CD4-positive, CD25-positive, alpha-beta regulatory T cell (primary cell): ENCODE data around the gene PPP1R27. TPM values are rescaled to one million over a fixed set of nuclear protein-coding genes. Genes with fewer than 3 reads are reported as not detected.
A peak's percentile ranks its signal among the peaks of the same experiment; 100 is the strongest.

Experiments
- ATAC-seq, 2 donors: fragments of 150-1000 bp; cut with Tn5 transposase; one replicate each; pipeline ENCODE4 v1.10.0; 2021; ENCODE audit warnings: low read depth in 2 of 2, moderate number of reproducible peaks in 2 of 2, moderate library complexity in 1 of 2
- DNase-seq, 3 donors: peaks; one replicate each; pipeline versions ENCODE4 v3.0.0 to v3.0.0-alpha.2; 2012 to 2022; ENCODE audit warnings: mixed read lengths in 1 of 3
- H3K27ac ChIP-seq: one replicate; pipeline ENCODE4 v1.7.0; 2013; ENCODE audit warnings: mild to moderate bottlenecking, low read length; ENCODE audit not compliant: insufficient read depth, poor library complexity, severe bottlenecking
- H3K27me3 ChIP-seq: one replicate; pipeline ENCODE4 v1.7.0; 2013; ENCODE audit warnings: low read length; ENCODE audit not compliant: control insufficient read depth, insufficient read depth
- H3K36me3 ChIP-seq: one replicate; pipeline ENCODE4 v1.7.0; 2013; ENCODE audit warnings: mild to moderate bottlenecking, low read length, moderate library complexity; ENCODE audit not compliant: control insufficient read depth, insufficient read depth
- H3K4me1 ChIP-seq: 2 replicates; pipeline ENCODE4 v1.7.0; 2013; ENCODE audit warnings: mild to moderate bottlenecking, low read length; ENCODE audit not compliant: insufficient read depth, control insufficient read depth, poor library complexity, severe bottlenecking
- H3K4me3 ChIP-seq: one replicate; pipeline ENCODE4 v1.7.0; 2013; ENCODE audit warnings: low read depth, mild to moderate bottlenecking, low read length, moderate library complexity
- H3K9me3 ChIP-seq, 2 experiments: 1 replicate in 1 of 2; 2 replicates in 1 of 2; pipeline ENCODE4 v1.7.0; 2013; ENCODE audit warnings: low read length in 2 of 2, mild to moderate bottlenecking in 1 of 2, moderate library complexity in 1 of 2; ENCODE audit not compliant: control insufficient read depth in 2 of 2
- H3K27ac Mint-ChIP-seq, 3 donors: one replicate each; pipeline ENCODE4 v1.8.0; 2020 to 2022; ENCODE audit warnings: mild to moderate bottlenecking in 3 of 3, mixed read lengths in 3 of 3, moderate library complexity in 2 of 3
- H3K27me3 Mint-ChIP-seq: one replicate; pipeline ENCODE4 v1.8.0; 2022; ENCODE audit warnings: mild to moderate bottlenecking, mixed read lengths
- H3K36me3 Mint-ChIP-seq: one replicate; pipeline ENCODE4 v1.8.0; 2020; ENCODE audit warnings: mixed read lengths
- H3K4me1 Mint-ChIP-seq, 4 donors: one replicate each; pipeline ENCODE4 v1.8.0; 2020 to 2022; ENCODE audit warnings: mixed read lengths in 4 of 4, mild to moderate bottlenecking in 1 of 4
- H3K4me3 Mint-ChIP-seq, 4 donors: one replicate each; pipeline ENCODE4 v1.8.0; 2020 to 2022; ENCODE audit warnings: mild to moderate bottlenecking in 4 of 4, mixed read lengths in 4 of 4, moderate library complexity in 3 of 4
- H3K9me3 Mint-ChIP-seq, 7 donors: one replicate each; pipeline ENCODE4 v1.8.0; 2020 to 2022; ENCODE audit warnings: mixed read lengths in 7 of 7, mild to moderate bottlenecking in 3 of 7, moderate library complexity in 2 of 7
- polyA plus RNA-seq, 4 donors: library from polyadenylated mRNA; unstranded; fragments of 300-500 nt; fragmentation: Illumina TruSeq; gene quantifications; one replicate each; pipeline ENCODE4 v1.2.3, GENCODE V29; 2021
- total RNA-seq: library from RNA; stranded (reverse); gene quantifications from one replicate; pipeline ENCODE4 v1.2.3, GENCODE V29; 2022

PPP1R27 gene
- total and polyA plus RNA-seq, 5 donors from 2014 or later: not detected

DNA sequence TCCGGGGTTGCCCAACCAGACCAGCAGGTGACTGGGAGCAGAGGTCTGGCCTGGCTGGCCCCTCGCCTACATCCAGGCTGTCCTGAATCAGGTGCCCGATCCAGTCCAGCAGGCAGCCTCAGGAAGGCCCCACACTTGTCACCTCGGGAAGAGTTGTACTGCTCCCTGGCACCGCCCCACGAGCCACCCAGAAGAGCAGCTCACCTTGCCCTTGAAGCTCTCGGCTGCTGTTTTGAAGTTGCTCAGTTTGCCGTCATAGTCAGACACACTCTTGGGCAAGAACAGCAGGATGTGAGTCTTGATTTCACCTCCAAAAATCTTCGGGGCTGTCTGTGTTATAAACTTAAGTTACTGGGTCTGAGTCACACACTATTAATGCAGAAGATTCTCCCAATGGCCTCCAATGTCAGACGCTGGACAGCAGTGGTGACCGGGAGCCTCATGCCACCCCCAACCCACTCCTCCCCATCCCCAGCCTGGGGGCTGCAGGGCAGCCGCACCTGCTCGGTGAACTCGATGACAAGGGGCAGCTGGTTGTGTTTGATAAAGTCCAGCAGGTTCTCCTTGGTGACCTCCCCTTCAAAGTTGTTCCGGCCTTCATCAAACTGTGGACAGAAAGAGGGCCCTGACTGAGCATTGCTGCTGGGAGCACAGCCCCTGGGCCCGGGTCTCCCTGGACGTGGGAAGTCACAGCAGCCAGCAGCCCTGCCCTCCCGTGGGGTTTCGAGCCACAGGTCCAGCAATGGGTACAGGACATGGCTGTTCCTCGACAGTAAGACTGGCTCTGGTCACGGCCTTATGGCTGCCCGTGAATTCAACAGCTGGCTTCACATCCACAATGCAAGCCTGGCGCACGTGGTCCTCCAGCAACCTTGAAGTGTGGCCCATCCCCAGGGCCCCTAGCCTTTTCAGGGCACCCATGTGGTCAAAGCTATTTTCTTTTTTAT is 12.2 kb upstream of the PPP1R27 start:
- DNase-seq (no peak), ATAC-seq (no peak)
- peaks cover 49% of the 10 kb centered on the region for H3K36me3 ChIP-seq
- H3K4me3 ChIP-seq: no peak overlapping the region
- no peak overlapping the region for H3K27ac ChIP-seq
- no peaks in the 10 kb centered on the region for H3K9me3 Mint-ChIP-seq
- H3K4me1 Mint-ChIP-seq: no peaks in the 10 kb centered on the region
- H3K4me3 Mint-ChIP-seq: no peak overlapping the region
- no peaks in the 10 kb centered on the region for H3K9me3 ChIP-seq
- H3K27ac Mint-ChIP-seq: no peak overlapping the region
- no peaks in the 10 kb centered on the region for H3K27me3 ChIP-seq
- H3K4me1 ChIP-seq: no peaks in the 10 kb centered on the region
- peaks cover 11% of the 10 kb centered on the region for H3K36me3 Mint-ChIP-seq
- no peaks in the 10 kb centered on the region for H3K27me3 Mint-ChIP-seq

DNA sequence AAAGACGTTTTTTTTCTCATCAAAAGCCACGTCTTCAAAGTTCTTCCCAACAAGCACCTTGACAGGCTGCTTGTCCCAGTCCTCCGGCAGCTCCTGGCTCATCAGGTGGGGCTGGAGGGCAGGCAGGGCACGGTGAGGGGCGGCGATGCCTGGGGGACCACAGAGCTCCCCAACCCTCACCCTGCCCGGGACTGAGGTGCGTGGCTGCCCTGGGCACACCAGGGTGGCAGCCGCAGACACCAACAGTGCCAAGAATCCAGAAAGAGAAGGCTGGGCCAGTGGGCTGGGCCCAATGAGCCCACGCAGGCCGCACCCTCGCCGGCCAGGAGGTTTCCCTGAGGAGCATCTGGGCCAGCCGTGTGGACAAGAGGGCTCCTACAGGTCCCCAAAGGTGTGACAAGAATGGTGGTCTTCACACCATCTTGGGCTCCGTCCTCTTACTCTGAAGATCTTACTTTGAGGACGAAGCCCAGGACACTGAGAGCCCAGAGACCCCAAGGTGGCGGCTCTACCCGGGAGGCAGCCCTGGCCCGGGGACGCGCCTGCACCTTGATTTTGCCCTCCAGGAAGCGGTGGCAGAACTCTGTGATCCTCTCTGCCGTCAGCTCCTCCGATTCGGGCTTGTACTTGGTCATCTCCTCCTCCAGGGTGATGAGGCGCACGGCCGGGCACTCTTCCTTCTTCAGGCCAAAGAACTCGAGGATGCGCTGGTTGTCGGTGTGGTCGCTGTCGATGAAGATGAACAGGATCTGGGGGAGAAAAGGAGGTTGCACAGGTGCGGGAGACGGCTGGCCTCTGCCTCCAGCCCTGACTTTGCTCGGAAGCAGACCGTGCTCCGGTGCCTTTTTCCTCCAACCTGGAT is 11.3 kb upstream of the PPP1R27 start:
- no peaks in the 10 kb centered on the region for H3K27me3 ChIP-seq
- H3K36me3 Mint-ChIP-seq: peaks cover 9% of the 10 kb centered on the region
- H3K27me3 Mint-ChIP-seq: no peaks in the 10 kb centered on the region
- H3K9me3 Mint-ChIP-seq: no peaks in the 10 kb centered on the region
- ATAC-seq (no peak), DNase-seq (no peak)
- H3K4me1 ChIP-seq: no peaks in the 10 kb centered on the region
- peaks cover 40% of the 10 kb centered on the region for H3K36me3 ChIP-seq
- no peak overlapping the region for H3K4me3 ChIP-seq
- no peak overlapping the region for H3K4me3 Mint-ChIP-seq
- no peak overlapping the region for H3K27ac ChIP-seq
- H3K9me3 ChIP-seq: no peaks in the 10 kb centered on the region
- H3K27ac Mint-ChIP-seq: no peak overlapping the region
- H3K4me1 Mint-ChIP-seq: no peaks in the 10 kb centered on the region

- no peaks in the 10 kb centered on the region for H3K4me1 Mint-ChIP-seq
- no peak overlapping the region for H3K27ac Mint-ChIP-seq
- DNase-seq (no peak), ATAC-seq (peak in 1 of 2 donors; percentile 10)
- no peak overlapping the region for H3K4me3 Mint-ChIP-seq
- H3K36me3 Mint-ChIP-seq: peaks cover 8% of the 10 kb centered on the region
- H3K4me3 ChIP-seq: no peak overlapping the region
- H3K36me3 ChIP-seq: peaks cover 39% of the 10 kb centered on the region
- H3K9me3 Mint-ChIP-seq: no peaks in the 10 kb centered on the region
- no peak overlapping the region for H3K27ac ChIP-seq
- H3K27me3 ChIP-seq: no peaks in the 10 kb centered on the region
- no peaks in the 10 kb centered on the region for H3K4me1 ChIP-seq
- H3K9me3 ChIP-seq: no peaks in the 10 kb centered on the region
- H3K27me3 Mint-ChIP-seq: no peaks in the 10 kb centered on the region
Measured at GRCh38 chr17:81845361-81845760, 10.5 kb upstream of the PPP1R27 start.

DNA sequence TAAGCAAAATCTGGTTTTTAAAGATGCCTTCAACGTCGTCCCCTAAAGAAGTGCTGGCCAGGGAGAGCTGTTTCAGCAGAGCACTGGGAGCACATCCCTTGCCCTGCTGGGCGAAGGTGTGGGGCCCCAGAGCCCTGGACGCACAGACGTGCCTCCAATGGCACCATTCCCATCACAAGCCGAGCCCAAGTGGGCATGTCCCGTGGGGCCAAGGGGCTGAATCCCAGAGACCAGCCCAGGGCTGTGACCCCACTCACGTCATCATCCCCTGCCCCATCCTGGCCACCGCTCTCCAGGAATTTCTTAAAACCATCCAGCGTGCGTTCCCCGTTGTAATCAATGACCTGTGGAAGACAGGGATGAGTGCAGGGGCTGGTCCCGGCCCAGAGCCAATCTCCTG is 10.0 kb upstream of the PPP1R27 start:
- no peaks in the 10 kb centered on the region for H3K4me1 Mint-ChIP-seq
- Histone ChIP-seq H3K27ac (no peak overlapping the region), H3K36me3 (peaks cover 39% of the 10 kb centered on the region), H3K9me3 (no peaks in the 10 kb centered on the region), H3K4me3 (no peak overlapping the region), H3K27me3 (no peaks in the 10 kb centered on the region), H3K4me1 (no peaks in the 10 kb centered on the region)
- H3K27me3 Mint-ChIP-seq: no peaks in the 10 kb centered on the region
- ATAC-seq: no peak
- H3K36me3 Mint-ChIP-seq: peaks cover 8% of the 10 kb centered on the region
- H3K9me3 Mint-ChIP-seq: no peaks in the 10 kb centered on the region
- no peak overlapping the region for H3K27ac Mint-ChIP-seq
- no peak overlapping the region for H3K4me3 Mint-ChIP-seq
- no peak for DNase-seq

DNA sequence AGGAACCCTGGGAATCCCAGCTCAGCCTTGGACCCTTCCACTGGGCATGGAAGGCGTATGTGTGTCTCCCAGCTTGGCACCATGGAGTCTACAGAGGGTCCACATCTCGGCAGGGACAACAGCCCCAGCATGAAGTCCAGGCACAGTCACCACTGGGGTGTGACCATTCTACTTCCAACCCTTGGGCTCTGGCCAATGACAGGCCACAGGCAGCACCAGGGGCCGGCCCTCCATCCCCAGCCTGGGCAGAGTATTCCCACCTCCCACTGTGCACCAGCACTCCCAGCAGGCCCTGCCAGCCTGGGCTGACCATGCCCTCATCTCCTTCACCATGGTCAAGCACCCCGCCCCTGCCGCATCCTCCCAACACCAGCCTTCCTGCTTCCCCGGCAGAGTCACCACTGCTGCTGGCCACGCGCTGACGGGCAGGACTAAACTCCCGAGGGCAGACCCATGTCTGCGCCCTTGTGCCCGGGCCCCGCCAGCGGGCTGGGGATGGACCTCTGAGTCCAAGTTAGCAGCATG is 9.5 kb upstream of the PPP1R27 start:
- H3K4me3 Mint-ChIP-seq: no peak overlapping the region
- no peak overlapping the region for H3K27ac ChIP-seq
- no peak overlapping the region for H3K27ac Mint-ChIP-seq
- no peaks in the 10 kb centered on the region for H3K9me3 ChIP-seq
- no peak overlapping the region for H3K4me3 ChIP-seq
- no peaks in the 10 kb centered on the region for H3K4me1 Mint-ChIP-seq
- DNase-seq (no peak), ATAC-seq (no peak)
- H3K27me3 ChIP-seq: no peaks in the 10 kb centered on the region
- H3K36me3 ChIP-seq: peaks cover 39% of the 10 kb centered on the region
- no peaks in the 10 kb centered on the region for H3K27me3 Mint-ChIP-seq
- H3K4me1 ChIP-seq: no peaks in the 10 kb centered on the region
- no peaks in the 10 kb centered on the region for H3K9me3 Mint-ChIP-seq
- peaks cover 8% of the 10 kb centered on the region for H3K36me3 Mint-ChIP-seq

GRCh38 chr17:81843713-81844326 is 9.0 kb upstream of the PPP1R27 start:
- no peaks in the 10 kb centered on the region for H3K4me1 Mint-ChIP-seq
- H3K36me3 Mint-ChIP-seq: peaks cover 8% of the 10 kb centered on the region
- H3K4me3 ChIP-seq: no peak overlapping the region
- no peaks in the 10 kb centered on the region for H3K9me3 Mint-ChIP-seq
- H3K27me3 Mint-ChIP-seq: no peaks in the 10 kb centered on the region
- no peaks in the 10 kb centered on the region for H3K9me3 ChIP-seq
- peaks cover 39% of the 10 kb centered on the region for H3K36me3 ChIP-seq
- ATAC-seq: no peak
- no peak overlapping the region for H3K4me3 Mint-ChIP-seq
- DNase-seq: no peak
- no peaks in the 10 kb centered on the region for H3K27me3 ChIP-seq
- H3K4me1 ChIP-seq: no peaks in the 10 kb centered on the region
- peak overlapping the region in 1 of 3 donors; percentile 91 for H3K27ac Mint-ChIP-seq
- H3K27ac ChIP-seq: no peak overlapping the region

- no peaks in the 10 kb centered on the region for H3K27me3 Mint-ChIP-seq
Measured at GRCh38 chr17:81842725-81843504, 8.1 kb upstream of the PPP1R27 start.

More at GRCh38 chr17:81842725-81843504, 8.1 kb upstream of the PPP1R27 start:
- peaks cover 8% of the 10 kb centered on the region for H3K36me3 Mint-ChIP-seq
- H3K4me3 ChIP-seq: no peak overlapping the region
- H3K36me3 ChIP-seq: peaks cover 39% of the 10 kb centered on the region
- no peaks in the 10 kb centered on the region for H3K9me3 Mint-ChIP-seq
- H3K27me3 ChIP-seq: no peaks in the 10 kb centered on the region
- H3K4me1 ChIP-seq: no peaks in the 10 kb centered on the region
- H3K4me3 Mint-ChIP-seq: no peak overlapping the region
- no peaks in the 10 kb centered on the region for H3K9me3 ChIP-seq
- H3K4me1 Mint-ChIP-seq: no peaks in the 10 kb centered on the region
- no peak overlapping the region for H3K27ac ChIP-seq
- H3K27ac Mint-ChIP-seq: peak overlapping the region in 1 of 3 donors; percentile 42
- DNase-seq (no peak), ATAC-seq (no peak)
